HT-29 (cell line): ENCODE results near the gene PCDH15. TPM values are rescaled to one million over a fixed set of nuclear protein-coding genes. Genes with fewer than 3 reads are reported as not detected.
"Not testable (repeated sequence)": the region's sequence is repeated elsewhere in the genome, so short reads cannot be mapped to it uniquely, and the experiment has no call there.

Source experiments
- DNase-seq: peaks from one replicate; pipeline ENCODE4 v3.0.0-alpha.2; 2015; ENCODE audit warnings: low spot score
- total RNA-seq: library from RNA; depleted of rRNA; stranded (reverse); fragments of >200 nt; shearing (Covaris generic); gene quantifications from 2 replicates; pipeline ENCODE4 v1.2.3, GENCODE V29; 2014

The PCDH15 gene
- total RNA-seq, 1 experiment from 2014 or later: not detected

- peak; percentile 42 for DNase-seq
Measured at GRCh38 chr10:53997953-53998352, 803.1 kb downstream of the PCDH15 start.

GRCh38 chr10:53990799-53991238 lies 810.2 kb downstream of the PCDH15 start:
- no peak for DNase-seq

- DNase-seq: no peak
Measured at GRCh38 chr10:53983431-53983830, 817.6 kb downstream of the PCDH15 start.

DNA sequence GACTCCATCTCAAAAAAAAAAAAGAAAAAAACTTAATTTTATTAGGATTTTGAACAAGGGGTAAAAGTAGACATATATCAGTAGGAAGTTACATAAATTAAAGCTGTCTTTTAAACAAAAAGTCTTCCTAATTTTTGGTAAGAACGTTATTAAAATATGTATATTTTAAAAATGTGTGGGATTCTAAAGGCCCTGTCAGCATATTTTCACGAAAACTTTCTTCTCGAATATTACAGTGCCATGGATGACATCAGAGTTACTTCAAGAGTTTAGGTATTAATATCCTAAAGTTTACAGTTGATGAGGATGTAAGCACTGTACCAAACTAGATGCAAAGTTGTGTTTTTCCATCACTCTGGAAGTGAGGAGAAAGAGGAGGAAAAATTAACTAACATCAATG lies 820.8 kb downstream of the PCDH15 start:
- DNase-seq: no peak

DNA sequence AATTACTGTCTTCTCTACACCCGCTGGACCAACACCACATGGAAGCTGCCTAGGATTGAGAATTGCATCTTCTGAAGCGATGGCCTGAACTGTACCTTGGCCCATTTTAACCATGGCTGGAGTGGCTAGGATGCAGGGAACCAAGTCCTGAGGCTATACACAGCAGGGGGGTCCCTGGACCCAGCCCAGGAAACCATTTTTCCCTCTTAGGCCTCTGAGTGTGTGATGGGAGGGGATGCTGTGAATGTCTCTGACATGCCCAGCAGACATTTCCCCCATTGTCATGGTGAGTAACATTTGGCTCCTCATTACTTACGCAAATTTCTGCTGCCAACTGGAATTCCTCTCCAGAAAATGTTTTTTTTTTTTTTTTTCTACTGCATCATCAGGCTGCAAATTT lies 822.7 kb downstream of the PCDH15 start:
- no peak for DNase-seq

DNA sequence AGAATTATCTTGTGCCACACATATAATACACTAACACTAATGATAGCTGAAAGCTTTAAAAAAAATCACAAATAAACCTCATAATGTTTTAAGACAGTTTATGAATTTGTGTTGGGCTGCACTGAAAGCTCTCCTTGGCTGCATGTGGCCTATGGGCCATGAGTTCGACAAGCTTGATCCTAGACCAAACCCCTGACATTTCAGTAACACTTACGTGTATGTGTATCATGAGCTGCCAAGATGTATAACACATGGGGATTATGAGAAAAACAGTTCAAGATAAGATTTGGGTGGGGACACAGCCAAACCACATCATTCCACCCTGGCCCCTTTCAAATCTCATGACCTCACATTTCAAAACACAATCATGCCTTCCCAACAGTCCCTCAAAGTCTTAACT lies 823.8 kb downstream of the PCDH15 start:
- DNase-seq: no peak

- DNase-seq: no peak
Measured at GRCh38 chr10:53957401-53957800, 843.6 kb downstream of the PCDH15 start.

GRCh38 chr10:53955091-53955490 lies 845.9 kb downstream of the PCDH15 start:
- no peak for DNase-seq

- no peak for DNase-seq
Measured at GRCh38 chr10:53952698-53953630, 848.1 kb downstream of the PCDH15 start.

- DNase-seq: no peak
Measured at GRCh38 chr10:53939654-53940053, 861.4 kb downstream of the PCDH15 start.

DNA sequence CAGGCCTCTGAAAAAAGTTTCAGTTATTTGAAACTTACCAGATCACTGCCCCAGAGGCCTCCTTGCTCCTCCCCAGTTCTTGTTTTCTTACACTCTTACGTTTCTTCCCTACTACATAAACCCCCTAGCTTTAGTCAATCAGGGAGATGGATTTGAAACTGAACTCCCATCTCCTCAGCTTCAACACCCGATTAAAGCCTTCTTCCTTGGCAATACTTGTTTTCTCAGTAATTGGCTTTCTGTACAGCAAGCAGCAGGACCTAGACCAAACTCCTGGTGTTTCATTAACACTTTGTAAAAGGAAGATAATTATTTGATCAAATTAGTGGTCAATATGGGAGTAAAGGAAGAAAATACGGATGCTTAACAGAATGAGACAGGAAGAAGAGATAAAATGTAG lies 870.4 kb downstream of the PCDH15 start:
- DNase-seq: no peak

DNA sequence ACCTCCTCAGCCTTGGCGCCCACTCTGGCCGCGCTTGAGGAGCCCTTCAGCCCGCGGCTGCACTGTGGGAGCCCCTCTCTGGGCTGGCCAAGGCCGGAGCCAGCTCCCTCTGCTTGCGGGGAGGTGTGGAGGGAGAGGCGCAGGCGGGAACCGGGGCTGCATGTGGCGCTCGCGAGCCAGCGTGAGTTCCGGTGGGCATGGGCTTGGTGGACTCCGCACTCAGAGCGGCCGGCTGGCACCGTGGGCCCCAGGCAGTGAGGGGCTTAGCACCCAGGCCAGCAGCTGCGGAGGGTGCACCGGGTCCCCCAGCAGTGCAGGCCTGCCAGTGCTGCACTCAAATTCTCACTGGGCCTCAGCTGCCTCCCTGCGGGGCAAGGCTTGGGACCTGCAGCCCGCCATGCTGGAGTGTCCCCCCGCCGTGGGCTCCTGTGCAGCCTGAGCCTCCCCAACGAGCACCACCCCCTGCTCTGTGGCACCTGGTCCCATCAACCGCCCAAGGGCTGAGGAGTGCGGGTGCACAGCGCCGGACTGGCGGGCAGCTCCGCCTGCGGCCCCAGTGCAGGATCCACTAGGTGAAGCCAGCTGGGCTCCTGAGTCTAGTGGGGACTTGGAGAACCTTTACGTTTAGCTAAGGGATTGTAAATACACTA lies 876.9 kb downstream of the PCDH15 start:
- DNase-seq: not testable (repeated sequence)

- peak; percentile 22 for DNase-seq
Measured at GRCh38 chr10:53918755-53919154, 882.3 kb downstream of the PCDH15 start.

- DNase-seq: no peak
Measured at GRCh38 chr10:53909791-53910190, 891.2 kb downstream of the PCDH15 start.

- no peak for DNase-seq
Measured at GRCh38 chr10:53904506-53905241, 896.4 kb downstream of the PCDH15 start.

- no peak for DNase-seq
Measured at GRCh38 chr10:53903756-53904155, 897.3 kb downstream of the PCDH15 start.

- no peak for DNase-seq
Measured at GRCh38 chr10:53899463-53900160, 901.4 kb downstream of the PCDH15 start.

- no peak for DNase-seq
Measured at GRCh38 chr10:53898532-53898931, 902.5 kb downstream of the PCDH15 start.

DNA sequence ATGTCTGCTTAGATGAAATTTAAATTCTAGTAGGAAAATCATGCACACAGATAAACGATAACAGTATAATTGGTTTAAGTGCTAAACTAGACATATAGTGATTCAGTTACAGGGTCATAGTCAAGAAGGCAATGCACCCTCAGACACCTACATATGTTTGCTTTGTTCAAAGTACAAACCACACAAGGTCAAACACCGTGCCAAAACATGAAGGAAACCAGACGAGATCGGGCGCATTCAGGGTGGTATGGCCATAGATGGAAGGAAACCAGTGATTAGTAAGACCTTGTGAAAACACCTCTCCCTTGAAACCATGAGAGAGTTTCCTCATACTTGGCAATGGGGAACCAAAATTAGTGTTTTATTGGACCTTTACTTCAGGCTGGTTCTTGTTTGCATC lies 906.9 kb downstream of the PCDH15 start:
- no peak for DNase-seq

DNA sequence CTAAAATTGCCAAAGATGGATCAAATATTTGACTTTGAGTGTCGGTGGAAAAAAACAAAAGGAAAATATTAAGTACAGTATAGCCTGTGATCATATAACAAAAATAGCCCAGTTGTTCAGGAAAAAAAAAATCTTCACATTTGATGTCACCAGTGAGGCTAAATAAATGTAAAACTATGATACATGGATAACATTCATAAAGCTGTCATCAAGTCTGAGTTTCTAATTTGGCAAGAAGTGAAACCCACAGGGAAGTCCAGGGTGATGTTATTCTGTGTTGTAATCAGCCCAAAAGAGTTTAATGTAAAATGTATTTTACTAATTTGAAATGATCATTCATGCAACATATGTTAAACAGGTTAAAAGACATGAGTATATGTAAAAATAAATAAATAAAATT lies 908.0 kb downstream of the PCDH15 start:
- no peak for DNase-seq
